H1 (cell line): ENCODE measurements around the gene ZMAT5. TPM values are rescaled to one million over a fixed set of nuclear protein-coding genes. Genes with fewer than 3 reads are reported as not detected.

Source experiments
- CBX8 ChIP-seq: fragments of 300-800, 300-1000 bp; sonication (generic); IDR thresholded peaks from 2 replicates; pipeline ENCODE4 v1.7.1; 2016; ENCODE audit warnings: low read depth, low read length, borderline replicate concordance
- CEBPB ChIP-seq: IDR thresholded peaks from 2 replicates; pipeline ENCODE4 v1.6.1; 2012; ENCODE audit warnings: low read depth, low read length
- EZH2 ChIP-seq: fragments of 200-600 bp; sonication (generic); IDR thresholded peaks from 2 replicates; pipeline ENCODE4 v1.7.1; 2012; ENCODE audit warnings: low read depth, mild to moderate bottlenecking, moderate library complexity, low read length, inconsistent platforms; ENCODE audit not compliant: severe bottlenecking
- NRF1 ChIP-seq: IDR thresholded peaks from 2 replicates; pipeline ENCODE4 v1.6.1; 2011; ENCODE audit warnings: mild to moderate bottlenecking, low read depth, low read length, improper control_type of control experiment
- polyA plus RNA-seq, 7 experiments: library from polyadenylated mRNA; depleted of rRNA in 3 of 7; stranded (reverse) in 5 of 7; unstranded in 2 of 7; fragments of >200 nt in 5 of 7; fragments of 200-250 nt in 2 of 7; gene quantifications; 1 replicate in 5 of 7; 2 replicates in 1 of 7; 4 replicates in 1 of 7; pipeline versions ENCODE4 v1.2.1 to v1.2.3, GENCODE V29; 2011 to 2013; ENCODE audit warnings: missing spikeins in 2 of 7, mixed read lengths in 2 of 7
- total RNA-seq: library from RNA; stranded (reverse); fragmentation: NEBNext Ultra II Directional; extraction: Animal tissue kit (Norgen Biotek cat#: 25700); gene quantifications from 2 replicates; pipeline ENCODE4 v1.2.1, GENCODE V29; 2021

ZMAT5 gene
- total and polyA plus RNA-seq, 2 of the 8 experiments (the other 6 are each of a cell fraction or from before 2014, with no cell fraction given), result 14.0 to 38.3 TPM

DNA sequence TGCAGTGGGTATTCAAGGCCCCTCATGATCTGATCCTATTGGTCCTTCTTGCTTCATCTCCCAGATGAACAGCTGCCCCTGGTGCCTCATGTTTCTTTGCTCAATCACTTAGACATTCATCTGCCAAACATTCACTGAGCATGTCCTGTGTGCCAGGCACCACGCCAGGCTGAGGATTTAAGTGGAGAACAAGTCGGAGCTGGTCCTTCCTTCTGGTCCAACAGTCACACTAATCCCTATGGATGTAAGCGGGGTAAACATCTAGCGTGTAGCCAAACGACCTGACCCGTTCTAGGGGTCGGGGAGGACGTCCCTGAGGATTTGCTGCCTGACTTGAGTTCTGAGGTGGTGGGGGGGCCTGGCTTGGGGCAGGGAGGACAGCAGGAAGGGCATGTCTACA is 21.9 kb downstream of the ZMAT5 start (continued):
- TF ChIP-seq EZH2 (no peak), CEBPB (no peak), CBX8 (no peak), NRF1 (no peak)
